NCI-H1436 (cell line): ENCODE measurements around the gene UBE2E1.
"Not testable (repeated sequence)": the region's sequence is repeated elsewhere in the genome, so short reads cannot be mapped to it uniquely, and the experiment has no call there.

Source experiments
- DNase-seq: peaks from one replicate; lab custom pipeline; 2025; lab: John Stamatoyannopoulos, UW

UBE2E1 gene

GRCh38 chr3:23849462-23849861 lies 43.7 kb downstream of the UBE2E1 start:
- DNase-seq = not testable (repeated sequence)

- DNase-seq = no peak
These were observed 50.5 kb downstream of the UBE2E1 start for GRCh38 chr3:23856286-23856685.

GRCh38 chr3:23859012-23859743 lies 53.4 kb downstream of the UBE2E1 start:
- DNase-seq = no peak

GRCh38 chr3:23859839-23860382 lies 54.2 kb downstream of the UBE2E1 start:
- no peak for DNase-seq

GRCh38 chr3:23861689-23862088 lies 55.9 kb downstream of the UBE2E1 start:
- DNase-seq = no peak

- no peak for DNase-seq
These were observed 57.3 kb downstream of the UBE2E1 start for GRCh38 chr3:23863060-23863459.

- no peak for DNase-seq
These were observed 59.2 kb downstream of the UBE2E1 start for GRCh38 chr3:23864931-23865330.

GRCh38 chr3:23865595-23866396 lies 60.0 kb downstream of the UBE2E1 start:
- DNase-seq = no peak

GRCh38 chr3:23867400-23867799 lies 61.6 kb downstream of the UBE2E1 start:
- no peak for DNase-seq

- no peak for DNase-seq
These were observed 62.1 kb downstream of the UBE2E1 start for GRCh38 chr3:23867838-23868237.

GRCh38 chr3:23869977-23870662 lies 64.4 kb downstream of the UBE2E1 start:
- no peak for DNase-seq

GRCh38 chr3:23870663-23871043 lies 64.9 kb downstream of the UBE2E1 start:
- DNase-seq = not testable (repeated sequence)

GRCh38 chr3:23871361-23871760 lies 65.6 kb downstream of the UBE2E1 start:
- DNase-seq = not testable (repeated sequence)

GRCh38 chr3:23872330-23872729 lies 66.6 kb downstream of the UBE2E1 start:
- DNase-seq = no peak

GRCh38 chr3:23873941-23874340 lies 68.2 kb downstream of the UBE2E1 start:
- DNase-seq = no peak

- DNase-seq = no peak
These were observed 68.8 kb downstream of the UBE2E1 start for GRCh38 chr3:23874359-23875112.

- DNase-seq = no peak
These were observed 69.5 kb downstream of the UBE2E1 start for GRCh38 chr3:23875113-23875725.

GRCh38 chr3:23876923-23877322 lies 71.2 kb downstream of the UBE2E1 start:
- DNase-seq = no peak

GRCh38 chr3:23877329-23877980 lies 71.7 kb downstream of the UBE2E1 start:
- no peak for DNase-seq

- no peak for DNase-seq
These were observed 73.7 kb downstream of the UBE2E1 start for GRCh38 chr3:23879485-23879884.
